GM12878 (cell line): ENCODE results near the gene HSD17B14. TPM values are rescaled to one million over a fixed set of nuclear protein-coding genes. Genes with fewer than 3 reads are reported as not detected.

Source experiments
- ATAC-seq: fragments of 200-7000 bp; cut with Tn5 transposase; 3 replicates; pipeline ENCODE4 v1.9.1; 2020; ENCODE audit warnings: mild to moderate bottlenecking, moderate library complexity
- BruUV-seq: library from RNA; stranded (reverse); fragments of 400-500 nt; replicated peaks from 2 replicates; lab custom pipeline; 2021; lab: Mats Ljungman, UMichigan
- CTCF ChIA-PET: fragments of 300-600 bp; sonication (Branson Sonifier 250); formaldehyde crosslinking; extraction: SDS; loops from one replicate; lab custom pipeline; 2021; ENCODE audit warnings: inconsistent platforms; lab: Yijun Ruan, JAX
- POLR2A ChIA-PET: fragments of 350-600 bp; formaldehyde crosslinking; extraction: SDS; loops from one replicate; lab custom pipeline; 2021; ENCODE audit warnings: inconsistent platforms; lab: Charles Lee
- RAD21 ChIA-PET: fragments of 300-600 bp; sonication (Branson Sonifier 250); formaldehyde crosslinking; loops from one replicate; lab custom pipeline; 2023; ENCODE audit warnings: antibody characterized with exemption; ENCODE audit not compliant: unreplicated experiment; lab: Charles Lee
- SMC1A ChIA-PET: fragments of 300-600 bp; sonication (Branson Sonifier 250); formaldehyde crosslinking; loops from one replicate; lab custom pipeline; 2023; ENCODE audit not compliant: unreplicated experiment, uncharacterized antibody; lab: Charles Lee
- DNase-seq: peaks from one replicate; pipeline ENCODE4 v3.0.0-alpha.2; 2011; ENCODE audit warnings: low read depth, low spot score
- FAIRE-seq: peaks from 3 replicates; lab custom pipeline; 2011; peaks lifted over from hg19 to GRCh38; lab: Jason Lieb, UNC
- H2AFZ ChIP-seq: 2 replicates; pipeline ENCODE4 v1.6.0; 2011; ENCODE audit warnings: low read depth, low read length, control low read depth; ENCODE audit not compliant: control insufficient read depth
- H3K27ac ChIP-seq: 2 replicates; pipeline ENCODE4 v1.5.1; 2011; ENCODE audit warnings: control low read depth; ENCODE audit not compliant: control insufficient read depth, insufficient read depth
- H3K27me3 ChIP-seq, 2 experiments: replicated peaks in 1 of 2; 2 replicates each; pipeline versions ENCODE4 v1.6.0 to v1.6.1; 2011; ENCODE audit warnings: low read length in 1 of 2; ENCODE audit not compliant: control insufficient read depth in 2 of 2, insufficient read depth in 2 of 2
- H3K36me3 ChIP-seq, 2 experiments: 2 replicates each; pipeline ENCODE4 v1.5.1; 2011; ENCODE audit warnings: low read length in 1 of 2; ENCODE audit not compliant: control insufficient read depth in 2 of 2, insufficient read depth in 2 of 2
- H3K4me1 ChIP-seq: 2 replicates; pipeline ENCODE4 v1.6.1; 2011; ENCODE audit warnings: mild to moderate bottlenecking, low read length, moderate library complexity, mixed read lengths; ENCODE audit not compliant: control insufficient read depth, insufficient read depth
- H3K4me2 ChIP-seq: 2 replicates; pipeline ENCODE4 v1.6.0; 2011; ENCODE audit warnings: control low read depth; ENCODE audit not compliant: control insufficient read depth, insufficient read depth
- H3K4me3 ChIP-seq: fragments of 200-600 bp; sonication (generic); 2 replicates; pipeline ENCODE4 v1.5.1; 2016
- H3K79me2 ChIP-seq: 2 replicates; pipeline ENCODE4 v1.6.0; 2011; ENCODE audit warnings: low read length; ENCODE audit not compliant: control insufficient read depth, insufficient read depth
- H3K9ac ChIP-seq: 2 replicates; pipeline ENCODE4 v1.8.0; 2011; ENCODE audit warnings: low read length, control low read depth, mixed read lengths; ENCODE audit not compliant: control insufficient read depth, insufficient read depth
- H3K9me3 ChIP-seq: replicated peaks from 3 replicates; pipeline ENCODE4 v1.5.1; 2011; ENCODE audit warnings: mild to moderate bottlenecking, low read length; ENCODE audit not compliant: control insufficient read depth, insufficient read depth
- H4K20me1 ChIP-seq: 2 replicates; pipeline ENCODE4 v1.6.0; 2011; ENCODE audit not compliant: control insufficient read depth, insufficient read depth
- CBX5 ChIP-seq: sonication (generic); IDR thresholded peaks from 2 replicates; pipeline ENCODE4 v1.6.1; 2016; ENCODE audit warnings: low read depth, moderate library complexity, mild to moderate bottlenecking, inconsistent platforms
- MYB ChIP-seq: fragments of 150-350 bp; IDR thresholded peaks from 2 replicates; pipeline ENCODE4 v1.6.1; 2014; ENCODE audit warnings: mild to moderate bottlenecking, low read depth, low read length, borderline replicate concordance
- NRF1 ChIP-seq: conservative IDR thresholded peaks from 2 replicates; pipeline ENCODE4 v1.6.1; 2011; ENCODE audit warnings: mild to moderate bottlenecking, low read depth, low read length, improper control_type of control experiment
- SMAD5 ChIP-seq: IDR thresholded peaks from 2 replicates; pipeline ENCODE4 v1.6.1; 2016; ENCODE audit warnings: antibody characterized with exemption, low read depth
- TAF1 ChIP-seq: IDR thresholded peaks from 2 replicates; pipeline ENCODE4 v1.6.1; 2011; ENCODE audit warnings: mild to moderate bottlenecking, low read depth, low read length, borderline replicate concordance
- TBL1XR1 ChIP-seq: IDR thresholded peaks from 2 replicates; pipeline ENCODE4 v1.6.1; 2012; ENCODE audit warnings: low read depth, low read length, improper control_type of control experiment
- WGBS: methylation state at CpG from one replicate; pipeline ENCODE4 v1.1.6; 2016; ENCODE audit warnings: low lambda C conversion rate; ENCODE audit not compliant: insufficient replicate concordance, insufficient coverage; ENCODE audit errors: missing lambda C conversion rate; 5-methylcytosine and 5-hydroxymethylcytosine counted together
- in situ Hi-C: fragments of 300-500 bp; cut with MboI; formaldehyde crosslinking; loops from 9 replicates; pipeline ENCODE4 v1.14.3; 2018; ENCODE audit warnings: mixed read lengths
- intact Hi-C: fragments of 100-400 bp; cut with micrococcal nuclease; formaldehyde crosslinking; loops from one replicate; pipeline ENCODE4 v1.14.2; 2022; ENCODE audit not compliant: unreplicated experiment
- polyA plus RNA-seq, 11 experiments: library from polyadenylated mRNA; depleted of rRNA in 4 of 11; unstranded in 6 of 11; stranded (reverse) in 5 of 11; fragments of >200 nt; fragmentation: Nextera tagmentation in 4 of 11; fragmentation: Illumina TruSeq in 1 of 11; extraction: Ambion mirVana in 4 of 11; extraction: Trizol in 1 of 11; gene quantifications; 1 replicate in 1 of 11; 2 replicates in 10 of 11; pipeline versions ENCODE4 v1.2.1 to v1.2.3, GENCODE V29; 2011 to 2016; ENCODE audit warnings: inconsistent platforms in 2 of 11, missing spikeins in 2 of 11, low read depth in 1 of 11
- total RNA-seq, 4 experiments: library from RNA; depleted of rRNA in 3 of 4; stranded (reverse); fragments of >200 nt in 3 of 4; fragmentation: Illumina TruSeq in 1 of 4; extraction: Trizol in 1 of 4; gene quantifications; 2 replicates each; pipeline versions ENCODE4 v1.2.1 to v1.2.3, GENCODE V29; 2013 to 2021
- TF ChIP-seq, protein P1 (sequence below): IDR thresholded peaks from 2 replicates; pipeline ENCODE4 v1.6.1; 2011; ENCODE audit warnings: borderline replicate concordance, low read depth, mild to moderate bottlenecking, moderate library complexity, low read length; ENCODE audit not compliant: insufficient read depth, poor library complexity, severe bottlenecking

The HSD17B14 gene
- total and polyA plus RNA-seq, 10 of the 15 experiments (the other 5 are each of a cell fraction or from before 2014, with no cell fraction given), result 0.21 to 4.1 (median 0.61) TPM

DNA sequence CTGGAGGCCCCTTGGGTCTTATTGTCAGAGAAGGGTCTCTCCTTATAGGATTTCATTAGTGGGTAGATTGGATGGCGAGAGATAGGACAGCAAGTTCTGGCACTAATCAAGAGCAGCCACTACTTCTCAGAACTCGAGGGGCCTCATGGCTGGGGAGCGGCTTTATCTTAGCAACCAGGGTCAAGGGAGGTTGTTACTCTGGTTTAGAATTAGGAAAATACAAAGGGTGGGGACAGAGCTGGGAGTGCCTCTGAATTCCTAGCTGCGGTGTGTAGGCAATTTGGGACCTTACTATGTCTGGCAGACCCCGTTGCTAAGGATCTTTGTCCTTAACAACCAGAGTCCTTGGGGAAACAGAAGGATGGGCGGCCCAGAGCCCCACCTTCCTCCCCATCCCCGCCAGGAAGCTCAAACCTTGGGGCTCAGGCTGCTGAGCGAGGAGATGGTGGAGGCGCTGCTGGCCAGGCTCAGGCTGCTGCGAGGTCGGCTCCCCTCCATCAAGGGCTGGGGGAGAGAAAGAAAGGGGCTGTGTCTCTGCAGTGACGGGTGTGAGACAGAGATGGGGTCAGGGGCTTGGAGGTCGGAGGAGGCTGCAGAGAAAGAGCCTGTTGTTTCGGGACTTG is 30.9 kb upstream of the HSD17B14 start:
- ChIA-PET CTCF (interaction anchor here (0.9 kb wide), 1 partner anchor 26 kb away, joined by 3 read pairs; no protein-coding TSS in a partner anchor), SMC1A (no interaction called here), RAD21 (interaction anchor here (0.6 to 1.3 kb wide), 3 partner anchors 72 to 100 kb away, joined by 3 to 4 read pairs (median 4); no protein-coding TSS in a partner anchor), POLR2A (no interaction called here)
- BruUV-seq, result no TSS peak
- no peaks in the 10 kb centered on the region for H3K36me3 ChIP-seq
- no peak overlapping the region for H3K9ac ChIP-seq
- WGBS, result 79% methylated on average over 14 of the region's 14 CpGs
- in situ Hi-C loops, result no loop called here
- peaks cover under 1% of the 10 kb centered on the region for H3K79me2 ChIP-seq
- no peaks in the 10 kb centered on the region for H3K27me3 ChIP-seq
- H2AFZ ChIP-seq, result no peak overlapping the region
- H3K27ac ChIP-seq, result peak overlapping the region; percentile 44; the same call in 1 of the 2 replicates
- peaks cover 33% of the 10 kb centered on the region for H3K4me1 ChIP-seq
- H3K4me2 ChIP-seq, result no peak overlapping the region
- intact Hi-C loops, result no loop called here
- ATAC-seq (no peak), DNase-seq (no peak), FAIRE-seq (no peak)
- no peak overlapping the region for H3K4me3 ChIP-seq
- H3K9me3 ChIP-seq, result no peaks in the 10 kb centered on the region
- TF ChIP-seq MYB (no peak), SMAD5 (no peak), CBX5 (no peak), TAF1 (no peak), NRF1 (no peak), TBL1XR1 (no peak)
- TF ChIP-seq, protein P1, sequence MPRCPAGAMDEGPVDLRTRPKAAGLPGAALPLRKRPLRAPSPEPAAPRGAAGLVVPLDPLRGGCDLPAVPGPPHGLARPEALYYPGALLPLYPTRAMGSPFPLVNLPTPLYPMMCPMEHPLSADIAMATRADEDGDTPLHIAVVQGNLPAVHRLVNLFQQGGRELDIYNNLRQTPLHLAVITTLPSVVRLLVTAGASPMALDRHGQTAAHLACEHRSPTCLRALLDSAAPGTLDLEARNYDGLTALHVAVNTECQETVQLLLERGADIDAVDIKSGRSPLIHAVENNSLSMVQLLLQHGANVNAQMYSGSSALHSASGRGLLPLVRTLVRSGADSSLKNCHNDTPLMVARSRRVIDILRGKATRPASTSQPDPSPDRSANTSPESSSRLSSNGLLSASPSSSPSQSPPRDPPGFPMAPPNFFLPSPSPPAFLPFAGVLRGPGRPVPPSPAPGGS, result no peak
- H4K20me1 ChIP-seq, result no peaks in the 10 kb centered on the region
